ENCODE data around the gene EHD3.

DNA sequence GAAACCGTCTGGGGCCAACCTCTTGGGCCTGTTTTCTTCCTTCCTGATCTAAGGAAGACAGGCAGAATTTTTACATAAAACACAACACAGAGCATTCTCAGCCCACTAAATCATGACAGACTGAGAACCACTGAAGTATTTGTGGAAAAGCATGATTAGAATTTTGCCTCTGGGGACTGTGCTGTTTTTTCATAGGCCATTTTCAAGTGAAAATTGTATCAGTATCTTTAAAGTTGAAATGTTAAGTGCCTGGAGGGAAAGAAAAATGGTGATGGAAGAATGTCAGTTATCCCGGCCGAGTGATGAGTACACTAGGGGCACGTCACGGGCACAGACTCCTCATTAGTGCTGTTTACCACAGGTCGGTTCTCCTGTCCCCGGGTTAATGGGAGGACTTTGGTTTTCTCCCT lies 36.9 kb downstream of the EHD3 start:
- TF ChIP-seq TEAD4 (IDR thresholded peaks at IDR 0.05) (no peak), CREB1 (IDR thresholded peaks at IDR 0.05; ENCODE audit: low read depth) (no peak), MAX (IDR thresholded peaks at IDR 0.05) (no peak), EP300 (IDR thresholded peaks at IDR 0.05; ENCODE audit: borderline replicate concordance) (no peak), REST (IDR thresholded peaks at IDR 0.05; ENCODE audit: low read depth) (no peak), ZBTB7A (IDR thresholded peaks at IDR 0.05; ENCODE audit: low read depth) (no peak), TAF1 (IDR thresholded peaks at IDR 0.05; ENCODE audit: low read depth) (no peak), RAD21 (IDR thresholded peaks at IDR 0.05; ENCODE audit: low read depth) (no peak), CEBPB (IDR thresholded peaks at IDR 0.05) (no peak), TCF12 (IDR thresholded peaks at IDR 0.05; ENCODE audit: low read depth) (no peak), NFIC (IDR thresholded peaks at IDR 0.05) (no peak), YY1 (IDR thresholded peaks at IDR 0.05; ENCODE audit: low read depth) (no peak), FOXM1 (IDR thresholded peaks at IDR 0.05; ENCODE audit: borderline replicate concordance, low read depth) (no peak)
- TF ChIP-seq, protein P1, sequence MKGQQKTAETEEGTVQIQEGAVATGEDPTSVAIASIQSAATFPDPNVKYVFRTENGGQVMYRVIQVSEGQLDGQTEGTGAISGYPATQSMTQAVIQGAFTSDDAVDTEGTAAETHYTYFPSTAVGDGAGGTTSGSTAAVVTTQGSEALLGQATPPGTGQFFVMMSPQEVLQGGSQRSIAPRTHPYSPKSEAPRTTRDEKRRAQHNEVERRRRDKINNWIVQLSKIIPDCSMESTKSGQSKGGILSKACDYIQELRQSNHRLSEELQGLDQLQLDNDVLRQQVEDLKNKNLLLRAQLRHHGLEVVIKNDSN (IDR thresholded peaks at IDR 0.05) = no peak
